GM21423 (cell line): ENCODE results near the gene CTCFL.

Experiments
- ATAC-seq: cut with Tn5 transposase; IDR thresholded peaks from one replicate; pipeline ENCODE4 v1.9.1; 2021; ENCODE audit warnings: mild to moderate bottlenecking, moderate library complexity; ENCODE audit not compliant: unreplicated experiment

The CTCFL gene

DNA sequence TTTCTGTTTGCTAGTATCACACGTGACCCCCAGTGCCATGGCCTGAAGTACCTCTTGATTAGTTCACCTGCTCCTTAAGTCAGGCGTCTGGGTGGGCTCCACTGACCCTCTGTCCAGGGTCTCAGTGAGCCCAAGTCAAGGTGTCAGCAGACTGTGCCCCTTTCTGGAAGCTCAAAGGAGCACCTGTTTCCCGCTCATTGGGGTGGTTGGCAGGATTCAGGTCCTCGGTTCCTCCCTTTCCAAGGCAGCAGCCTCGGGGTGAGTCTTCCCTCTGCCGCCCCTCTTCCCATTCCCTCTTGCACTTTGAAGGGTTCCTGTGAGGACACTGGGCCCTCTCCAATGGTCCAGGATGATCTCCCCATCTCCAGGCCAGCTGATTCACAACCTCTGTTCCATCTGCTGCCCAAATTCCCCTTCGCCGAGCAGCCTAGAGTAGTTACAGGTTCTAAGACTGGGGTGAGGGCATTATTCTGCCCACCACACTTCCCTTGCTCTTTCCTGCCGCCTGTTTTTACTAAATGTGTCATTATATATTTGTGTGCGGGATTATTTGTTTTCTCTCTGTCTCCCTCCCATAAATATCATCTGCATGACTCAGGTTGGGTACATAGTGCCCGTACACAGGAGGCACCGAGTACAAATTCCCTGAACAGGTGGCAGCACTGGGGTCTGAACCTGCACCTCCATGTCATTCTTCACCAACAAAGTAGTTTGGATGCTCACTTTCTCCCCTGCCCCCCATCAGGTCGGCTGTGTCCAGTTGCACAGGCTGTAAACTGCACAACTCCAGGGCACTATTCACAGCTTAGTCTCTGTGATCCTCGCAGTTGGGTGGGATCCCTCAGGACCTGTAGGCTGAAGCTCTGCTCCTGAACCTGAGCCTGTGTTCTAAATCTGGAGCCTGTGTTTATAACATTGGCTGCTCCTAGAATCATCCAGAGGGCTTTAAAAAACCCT is 75.3 kb downstream of the CTCFL start:
- ATAC-seq, result no peak

DNA sequence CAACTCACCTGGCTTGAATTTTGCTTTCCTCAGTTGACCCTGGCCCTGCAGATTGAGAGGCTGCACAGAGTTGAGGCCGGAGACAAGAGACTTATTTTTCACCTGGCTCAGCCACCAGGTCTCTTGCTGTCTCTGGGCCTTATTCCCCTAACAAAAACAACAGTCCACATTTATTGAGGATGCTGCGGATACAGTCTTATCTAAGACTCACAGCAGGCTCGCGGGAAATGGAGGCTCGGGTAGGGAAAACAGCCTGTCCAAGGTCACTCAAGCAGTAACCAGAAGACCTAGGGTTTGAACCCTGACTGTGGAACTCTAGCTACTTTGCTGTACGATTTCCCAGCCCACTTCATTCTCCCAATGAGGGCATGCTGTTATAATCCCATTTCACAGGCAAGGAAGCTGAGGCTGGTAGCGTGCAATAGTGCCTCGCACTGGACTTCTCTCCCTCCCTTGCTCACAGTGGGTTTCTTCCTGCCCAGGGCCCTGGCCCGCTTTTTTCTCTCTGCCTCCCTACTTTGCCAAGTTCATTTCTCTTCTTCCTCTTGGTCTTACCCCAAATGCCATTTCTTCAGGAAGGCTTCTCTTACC is 76.1 kb downstream of the CTCFL start:
- ATAC-seq, result no peak
